Activated T-cell treated with anti-CD3 and anti-CD28 coated beads for 1 hour (primary cell): ENCODE measurements around the gene CDC42EP1.

Experiments
- DNase-seq: peaks from one replicate; pipeline ENCODE4 v3.0.0-alpha.2; 2020; ENCODE audit warnings: low read depth

Gene CDC42EP1

GRCh38 chr22:37616201-37617083 is 56.2 kb downstream of the CDC42EP1 start:
- no peak for DNase-seq

- no peak for DNase-seq
These were observed 57.2 kb downstream of the CDC42EP1 start for GRCh38 chr22:37617431-37617830.

- no peak for DNase-seq
These were observed 57.9 kb downstream of the CDC42EP1 start for GRCh38 chr22:37618072-37618656.

GRCh38 chr22:37618674-37619073 is 58.4 kb downstream of the CDC42EP1 start:
- DNase-seq: no peak
